Measurements from ENCODE around the gene LMX1B.

GRCh38 chr9:126588491-126589168, 25.1 kb upstream of the LMX1B start:
- TF ChIP-seq FOXM1 (IDR thresholded peaks at IDR 0.05; ENCODE audit: borderline replicate concordance, low read depth) (no peak), CEBPB (IDR thresholded peaks at IDR 0.05) (no peak), TAF1 (IDR thresholded peaks at IDR 0.05; ENCODE audit: low read depth) (no peak), MAX (IDR thresholded peaks at IDR 0.05) (no peak), CREB1 (IDR thresholded peaks at IDR 0.05; ENCODE audit: low read depth) (no peak), TEAD4 (IDR thresholded peaks at IDR 0.05) (no peak)
- TF ChIP-seq, protein P1, sequence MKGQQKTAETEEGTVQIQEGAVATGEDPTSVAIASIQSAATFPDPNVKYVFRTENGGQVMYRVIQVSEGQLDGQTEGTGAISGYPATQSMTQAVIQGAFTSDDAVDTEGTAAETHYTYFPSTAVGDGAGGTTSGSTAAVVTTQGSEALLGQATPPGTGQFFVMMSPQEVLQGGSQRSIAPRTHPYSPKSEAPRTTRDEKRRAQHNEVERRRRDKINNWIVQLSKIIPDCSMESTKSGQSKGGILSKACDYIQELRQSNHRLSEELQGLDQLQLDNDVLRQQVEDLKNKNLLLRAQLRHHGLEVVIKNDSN (IDR thresholded peaks at IDR 0.05): no peak
